Iris pigment epithelial cell (primary cell): Measurements from ENCODE around the gene RPS17.
A peak's percentile ranks its signal among the peaks of the same experiment; 100 is the strongest.
"Not testable (repeated sequence)": the region's sequence is repeated elsewhere in the genome, so short reads cannot be mapped to it uniquely, and the experiment has no call there.

Source experiments
- DNase-seq: peaks from one replicate; pipeline ENCODE4 v3.0.0-alpha.2; 2011; ENCODE audit warnings: low read depth

The RPS17 gene

GRCh38 chr15:82545478-82545877 lies 5.2 kb upstream of the RPS17 start:
- DNase-seq = no peak

DNA sequence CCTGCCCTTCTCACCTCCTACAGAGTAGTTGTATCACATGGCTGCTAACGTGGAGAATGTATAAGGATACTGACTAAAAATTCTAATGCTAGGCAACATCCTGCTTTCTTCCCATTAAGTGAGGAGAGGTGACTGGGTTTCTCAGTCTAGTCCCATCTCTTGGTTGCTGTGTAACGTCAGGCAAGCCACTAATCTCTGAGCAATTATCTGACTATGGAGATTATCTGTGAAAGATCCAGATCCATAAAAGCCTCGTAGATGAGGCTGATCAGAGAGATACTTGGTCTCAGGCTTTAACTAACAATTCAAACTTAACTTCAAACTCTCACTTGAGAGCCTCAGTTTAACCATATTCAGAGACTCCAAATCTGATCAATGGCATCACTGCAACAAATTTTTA lies 4.7 kb upstream of the RPS17 start:
- DNase-seq = no peak

DNA sequence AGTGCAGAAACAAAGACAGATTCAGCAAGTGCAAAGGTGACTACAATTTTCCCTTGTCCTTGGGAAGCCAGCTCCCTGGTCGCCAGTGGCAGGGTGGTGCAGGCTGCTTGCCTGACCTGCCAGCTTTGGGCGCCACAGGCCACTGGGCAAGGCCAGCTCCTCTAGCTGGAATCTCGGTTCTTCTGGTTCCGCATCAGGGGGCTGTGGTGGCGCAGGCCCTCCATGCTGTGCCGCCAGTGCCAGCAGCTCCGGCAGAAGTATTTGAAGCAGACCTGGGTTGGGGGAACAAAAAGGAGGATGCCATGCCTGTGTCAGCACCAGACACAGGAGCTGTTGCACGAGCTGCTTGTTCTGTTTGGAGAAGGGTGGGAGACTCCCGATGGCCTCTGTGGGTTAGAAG lies 4.2 kb upstream of the RPS17 start:
- no peak for DNase-seq

DNA sequence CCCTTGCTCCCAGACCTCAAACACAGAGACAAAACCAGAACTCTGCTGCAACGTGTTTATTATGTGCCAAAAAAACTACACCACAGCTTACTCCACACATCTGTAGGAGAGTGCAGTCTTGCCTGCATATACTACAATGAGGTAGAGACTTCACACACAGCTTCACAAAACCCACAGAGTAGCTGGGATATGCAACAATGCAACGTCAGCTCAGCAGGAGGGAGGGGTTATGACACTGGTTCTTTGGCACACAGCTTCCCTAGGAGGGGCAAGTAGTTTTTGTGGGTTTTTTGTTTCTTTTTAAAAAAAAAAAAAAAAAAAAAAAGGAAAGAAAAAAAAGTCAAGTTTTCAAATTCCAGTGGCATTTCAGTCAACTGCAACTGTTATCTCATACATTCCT lies 2.9 kb upstream of the RPS17 start:
- peak; percentile 82 for DNase-seq

DNA sequence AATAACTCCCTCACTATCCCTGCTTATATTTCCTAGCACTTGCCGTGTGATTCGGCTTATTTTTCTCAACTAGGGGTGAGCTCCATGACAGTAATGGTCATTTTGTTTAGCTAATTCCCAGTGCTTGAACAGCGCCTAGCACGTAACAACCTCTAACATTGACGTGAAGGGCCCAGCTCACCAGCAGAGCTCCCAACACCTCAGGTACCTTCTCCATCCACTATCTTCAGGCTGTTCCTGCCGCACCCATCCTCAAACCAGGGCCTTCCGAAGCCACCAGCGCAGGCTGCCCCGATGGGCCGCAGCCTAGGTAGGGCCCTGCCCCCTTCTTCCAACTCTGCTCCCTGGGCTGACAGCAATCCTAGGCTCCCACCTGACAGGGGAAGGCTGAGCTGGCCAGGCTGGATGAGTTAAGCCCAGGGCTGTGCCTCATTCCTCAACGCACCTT lies 751 bp upstream of the RPS17 start:
- DNase-seq = peak; percentile 31

- DNase-seq = peak; percentile 11
Observed at GRCh38 chr15:82539691-82540054, 584 bp downstream of the RPS17 start.

- DNase-seq = peak; percentile 17
Observed at GRCh38 chr15:82538961-82539690, 1.1 kb downstream of the RPS17 start.

GRCh38 chr15:82537351-82537908 lies 2.8 kb downstream of the RPS17 start:
- DNase-seq = no peak

- DNase-seq = peak; percentile 34
Observed at GRCh38 chr15:82536409-82537350, 3.6 kb downstream of the RPS17 start.

GRCh38 chr15:82535566-82536408 lies 4.5 kb downstream of the RPS17 start:
- no peak for DNase-seq

DNA sequence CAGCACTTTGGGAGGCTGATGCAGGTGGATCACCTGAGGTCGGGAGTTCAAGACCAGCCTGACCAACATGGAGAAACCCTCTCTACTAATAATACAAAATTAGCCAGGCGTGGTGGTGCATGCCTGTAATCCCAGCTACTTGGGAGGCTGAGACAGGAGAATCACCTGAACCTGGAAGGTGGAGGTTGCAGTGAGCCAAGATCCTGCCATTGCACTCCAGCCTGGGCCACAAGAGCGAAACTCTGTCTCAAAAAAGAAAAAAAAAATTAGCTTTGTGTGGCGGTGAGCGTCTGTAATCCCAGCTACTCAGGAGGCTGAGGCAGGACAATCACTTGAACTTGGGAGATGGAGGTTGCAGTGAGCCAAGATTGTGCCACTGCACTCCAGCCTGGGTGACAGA lies 5.1 kb downstream of the RPS17 start:
- DNase-seq = not testable (repeated sequence)

DNA sequence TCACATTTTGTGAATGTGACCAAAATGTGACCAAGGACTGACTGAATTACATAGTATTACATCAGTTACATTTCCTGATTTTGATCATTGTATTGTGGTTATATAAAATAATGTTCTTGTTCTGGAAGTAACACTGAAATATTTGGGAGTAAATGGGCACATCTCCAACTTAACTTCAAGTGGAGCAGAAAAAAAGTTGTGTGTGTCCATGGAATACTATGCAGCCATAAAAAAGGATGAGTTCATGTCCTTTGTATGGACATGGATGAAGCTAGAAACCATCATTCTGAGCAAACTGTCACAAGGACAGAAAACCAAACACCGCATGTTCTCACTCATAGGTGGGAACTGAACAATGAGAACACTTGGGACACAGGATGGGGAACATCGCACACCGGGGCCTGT lies 5.8 kb downstream of the RPS17 start:
- not testable (repeated sequence) for DNase-seq

GRCh38 chr15:82533801-82534200 lies 6.5 kb downstream of the RPS17 start:
- no peak for DNase-seq

GRCh38 chr15:82532991-82533481 lies 7.2 kb downstream of the RPS17 start:
- DNase-seq = no peak

- DNase-seq = no peak
Observed at GRCh38 chr15:82532383-82532990, 7.8 kb downstream of the RPS17 start.

DNA sequence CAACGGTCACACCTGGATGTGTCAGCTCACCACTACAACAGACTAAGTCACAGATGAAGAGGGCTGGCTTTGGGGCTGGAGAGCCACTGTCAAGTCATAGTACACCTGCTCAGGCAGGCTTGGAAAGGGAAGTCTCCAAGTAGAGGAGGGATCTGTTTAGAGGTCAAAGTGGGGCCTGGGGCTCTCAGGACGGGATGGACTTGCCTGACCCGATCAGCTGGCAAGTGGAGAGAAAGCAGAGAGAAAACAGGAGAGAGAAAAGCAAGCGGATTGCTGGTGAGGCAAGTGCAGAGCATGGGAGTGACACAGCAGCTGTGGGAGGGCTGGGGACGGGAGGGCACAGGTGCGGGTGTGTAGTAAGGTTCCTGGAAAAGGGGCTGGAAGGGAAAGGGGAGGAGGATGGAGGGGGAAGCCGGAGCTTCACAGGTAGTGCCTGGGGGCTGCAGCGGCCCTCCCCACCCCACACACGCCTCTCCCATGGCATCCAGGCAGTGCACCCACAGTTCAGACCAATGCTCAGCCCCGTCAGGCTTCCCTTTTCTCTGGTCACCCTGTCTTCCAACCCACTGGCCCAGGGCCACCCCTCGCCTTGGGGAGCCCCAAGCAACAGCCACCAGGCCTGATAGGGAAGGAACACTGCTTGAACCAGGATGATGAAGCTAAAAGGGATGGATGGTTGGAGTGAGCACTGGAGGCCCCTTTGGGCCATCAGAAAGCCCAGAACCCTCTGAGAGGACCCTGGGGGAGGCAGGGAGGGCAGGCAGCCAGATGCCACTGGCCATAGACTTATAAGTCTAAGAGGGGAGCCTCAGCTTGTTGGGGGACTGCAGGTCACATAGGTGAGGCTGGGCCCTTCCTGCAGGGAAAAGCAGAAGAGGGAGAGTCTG lies 8.5 kb downstream of the RPS17 start:
- DNase-seq = no peak

- peak; percentile 59 for DNase-seq
Observed at GRCh38 chr15:82530606-82531379, 9.5 kb downstream of the RPS17 start.

- DNase-seq = no peak
Observed at GRCh38 chr15:82530006-82530405, 10.3 kb downstream of the RPS17 start.

DNA sequence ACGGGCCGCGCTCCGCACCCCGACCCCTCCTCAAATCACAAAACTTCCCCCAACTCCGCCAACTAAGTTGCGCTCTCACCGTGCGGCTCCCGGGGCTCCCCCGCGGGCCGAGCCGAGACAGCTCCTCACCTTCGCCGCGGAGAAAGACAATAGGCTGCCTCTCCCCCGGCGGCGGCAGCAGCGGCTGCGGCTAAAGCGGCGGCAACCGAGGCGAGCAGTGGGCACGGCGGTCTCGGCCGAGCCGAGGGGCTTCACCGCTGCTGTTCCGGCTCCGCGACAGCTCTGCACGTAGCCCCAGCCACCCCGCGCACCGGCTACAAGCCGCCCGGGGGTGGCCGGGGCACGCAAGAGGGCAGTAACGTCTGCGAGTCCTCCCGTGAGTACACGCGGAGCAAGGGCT lies 26.7 kb downstream of the RPS17 start:
- DNase-seq = not testable (repeated sequence)
